RKO (cell line): ENCODE measurements around the gene TPO.
"Not testable (repeated sequence)": the region's sequence is repeated elsewhere in the genome, so short reads cannot be mapped to it uniquely, and the experiment has no call there.

Experiments used
- DNase-seq: peaks from one replicate; pipeline ENCODE4 v3.0.0-alpha.2; 2016; ENCODE audit warnings: low spot score

The TPO gene

DNA sequence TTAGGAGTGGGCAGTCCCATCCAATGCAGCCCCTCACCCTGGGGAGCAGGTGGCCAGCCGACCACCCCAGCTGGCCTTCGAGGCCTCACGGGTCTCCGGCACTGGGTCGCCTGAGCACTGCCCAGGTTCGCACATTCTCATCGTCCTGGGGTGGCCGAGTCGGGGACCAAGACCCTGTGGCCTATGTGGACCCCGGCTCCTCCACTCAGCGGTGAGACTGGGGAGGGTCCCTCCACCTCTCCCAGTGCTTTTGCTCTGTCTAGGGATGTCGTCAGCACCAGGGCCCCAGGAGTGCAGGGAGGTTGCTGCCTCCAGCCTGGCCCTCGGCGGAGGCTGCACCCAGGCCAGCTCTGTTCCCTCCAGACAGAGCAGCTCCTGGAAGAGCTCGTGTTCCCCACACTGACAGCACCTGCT is 89.6 kb downstream of the TPO start:
- DNase-seq, result no peak

- DNase-seq, result no peak
Measured at GRCh38 chr2:1503471-1504310, 90.4 kb downstream of the TPO start.

DNA sequence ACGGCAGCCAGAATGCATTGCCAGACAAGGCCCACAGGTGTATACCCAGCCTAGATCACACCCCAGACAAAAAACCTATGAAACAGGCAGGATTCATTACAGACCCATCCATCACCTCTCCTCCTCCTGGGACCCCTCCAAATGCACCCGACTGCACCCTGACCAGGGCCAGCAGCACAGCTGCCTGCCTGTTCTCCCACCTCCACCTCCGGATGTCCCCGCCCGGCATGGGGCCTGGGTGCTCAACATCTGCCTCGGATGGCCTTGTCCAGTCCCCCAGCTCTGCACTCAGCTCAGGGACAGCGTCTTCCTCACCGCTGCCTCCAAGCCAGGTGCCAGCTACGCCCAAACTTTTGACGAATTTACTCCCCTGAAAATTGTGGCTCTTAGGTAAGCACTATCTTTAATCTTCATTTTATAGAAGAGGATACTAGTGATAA is 91.1 kb downstream of the TPO start:
- DNase-seq, result no peak

DNA sequence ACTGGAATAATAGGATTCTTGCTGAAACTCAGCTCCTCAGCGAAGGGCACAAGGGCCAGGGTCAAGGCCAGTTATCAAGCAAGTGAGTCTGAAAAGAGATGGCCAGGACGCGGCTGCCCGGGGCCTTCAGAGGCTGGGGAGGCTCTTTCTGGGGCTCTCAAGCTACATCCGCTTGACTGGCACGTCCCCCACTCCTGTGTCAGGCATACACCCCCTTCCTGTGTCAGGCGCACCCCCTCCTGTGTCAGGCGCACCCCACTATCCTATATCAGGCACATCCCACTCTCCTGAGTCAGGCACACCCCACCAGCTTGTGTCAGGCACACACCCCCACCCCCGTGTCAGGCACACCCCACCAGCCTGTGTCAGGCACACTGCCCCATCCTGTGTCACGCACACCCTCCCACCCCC is 91.8 kb downstream of the TPO start:
- DNase-seq, result no peak

GRCh38 chr2:1509271-1510065 is 96.2 kb downstream of the TPO start:
- no peak for DNase-seq

- DNase-seq, result no peak
Measured at GRCh38 chr2:1510176-1510575, 96.9 kb downstream of the TPO start.

DNA sequence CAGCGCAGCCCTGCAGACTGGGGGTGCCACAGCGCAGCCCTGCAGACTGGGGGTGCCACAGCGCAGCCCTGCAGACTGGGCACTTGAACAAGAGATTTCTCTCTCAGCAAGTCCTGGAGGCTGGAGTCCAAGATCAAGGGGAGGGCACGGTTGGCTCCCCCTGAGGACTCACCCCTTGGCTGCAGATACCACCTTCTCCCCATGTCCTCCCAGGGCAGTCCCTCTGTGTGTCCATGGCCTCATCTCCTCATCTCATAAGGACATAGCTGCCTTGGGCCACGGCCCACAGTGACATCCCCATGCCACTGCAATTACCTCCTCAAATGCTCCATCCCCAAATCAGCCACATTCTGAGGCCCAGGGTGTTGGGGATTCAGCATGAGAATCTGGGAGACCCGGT is 98.2 kb downstream of the TPO start:
- DNase-seq, result no peak

DNA sequence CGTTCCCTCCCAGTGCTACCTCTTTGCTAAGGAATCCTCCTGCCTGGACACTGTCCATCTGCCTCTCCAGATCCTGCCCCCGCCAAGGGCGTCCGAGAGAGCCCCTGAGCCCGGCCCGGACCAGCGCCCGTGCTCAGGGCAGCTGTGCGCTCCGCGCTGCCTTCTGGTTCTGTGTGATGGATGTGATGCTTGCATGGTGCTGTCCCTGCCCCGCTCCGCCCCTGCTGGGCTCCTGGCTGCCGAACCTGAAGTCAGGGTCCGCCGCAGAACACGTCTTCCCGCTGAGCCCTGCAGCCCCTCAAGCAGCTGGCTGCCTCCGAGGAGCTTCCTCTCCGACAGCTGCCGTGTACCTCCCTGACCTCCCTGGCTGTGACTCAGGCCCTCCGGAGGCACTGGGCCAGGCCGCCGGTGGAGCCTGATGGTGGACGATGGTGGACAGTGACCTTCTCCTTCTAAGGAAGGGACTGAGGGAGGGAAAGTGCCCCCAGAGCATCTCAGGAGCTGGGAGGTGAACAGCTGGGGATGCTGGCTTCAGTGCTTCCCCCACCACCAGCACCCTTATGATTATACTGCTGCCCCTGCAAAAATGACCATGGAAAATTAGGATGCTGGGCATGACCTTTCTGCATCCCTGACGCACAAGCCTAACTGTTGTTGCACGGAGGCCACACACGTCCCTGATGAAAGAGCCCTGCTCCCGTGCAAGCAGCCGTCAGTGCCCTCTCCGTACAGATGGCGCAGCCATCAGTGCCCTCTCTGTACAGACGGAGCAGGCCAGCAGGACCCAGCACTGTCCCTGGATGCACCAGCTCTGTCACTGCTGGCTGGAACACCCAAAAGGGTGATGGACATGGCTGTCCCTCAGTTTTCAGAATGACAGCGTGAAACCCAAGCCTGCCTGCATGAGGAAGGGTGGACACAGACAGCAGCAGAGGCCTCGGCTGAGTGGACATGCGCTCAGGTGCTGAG is 99.3 kb downstream of the TPO start:
- DNase-seq, result no peak

DNA sequence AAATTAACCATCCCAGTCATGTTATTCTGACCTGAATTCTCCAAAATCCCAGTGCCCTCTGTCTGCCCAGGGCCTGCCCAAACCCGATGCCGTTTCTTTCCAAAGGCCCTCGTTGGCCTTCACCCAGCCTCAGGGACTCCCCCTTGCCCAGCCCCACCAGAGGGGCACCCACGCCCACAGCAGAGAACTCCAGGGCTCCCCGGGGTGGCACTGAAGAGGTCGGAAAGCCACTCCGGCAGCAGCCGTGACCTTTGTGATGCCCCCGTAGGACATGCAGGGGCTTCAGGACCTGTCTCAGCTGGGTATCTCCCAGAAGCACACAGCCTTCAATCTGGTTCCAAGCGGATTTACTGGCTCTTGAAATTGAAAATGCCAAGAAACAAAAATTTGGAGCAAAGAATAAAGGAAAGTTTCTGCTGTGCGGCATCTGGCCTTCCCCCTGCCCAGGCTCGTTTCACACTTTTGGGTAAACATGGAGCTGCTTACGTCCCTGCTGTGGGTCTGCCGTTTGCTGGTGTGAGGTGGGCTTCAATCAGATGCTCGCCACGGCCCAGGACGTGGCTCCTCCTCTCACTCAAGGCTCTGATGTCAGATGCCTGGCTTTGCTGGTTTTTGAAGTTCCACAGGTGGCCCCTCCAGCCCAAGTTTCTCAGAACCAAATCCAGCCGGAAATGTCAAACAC is 101.3 kb downstream of the TPO start:
- no peak for DNase-seq

DNA sequence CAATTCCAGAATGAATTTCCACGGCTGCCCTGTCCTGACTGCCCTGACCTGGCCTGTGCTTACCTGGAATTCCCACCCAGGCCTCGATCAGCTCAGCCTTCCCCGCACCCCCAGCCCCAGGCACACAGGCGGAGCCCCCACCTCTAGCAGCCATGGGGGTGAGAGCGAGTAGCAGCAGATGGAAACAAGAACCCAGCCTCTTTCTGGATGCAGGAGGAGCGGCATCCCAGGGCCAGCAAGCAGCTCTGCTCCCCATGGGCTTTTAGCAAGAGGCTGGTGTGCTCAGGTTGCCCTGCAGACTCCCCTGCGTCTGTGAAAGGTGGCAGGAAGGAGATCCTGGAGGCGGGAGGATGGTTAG is 101.8 kb downstream of the TPO start:
- no peak for DNase-seq

- no peak for DNase-seq
Measured at GRCh38 chr2:1515986-1516797, 102.9 kb downstream of the TPO start.

DNA sequence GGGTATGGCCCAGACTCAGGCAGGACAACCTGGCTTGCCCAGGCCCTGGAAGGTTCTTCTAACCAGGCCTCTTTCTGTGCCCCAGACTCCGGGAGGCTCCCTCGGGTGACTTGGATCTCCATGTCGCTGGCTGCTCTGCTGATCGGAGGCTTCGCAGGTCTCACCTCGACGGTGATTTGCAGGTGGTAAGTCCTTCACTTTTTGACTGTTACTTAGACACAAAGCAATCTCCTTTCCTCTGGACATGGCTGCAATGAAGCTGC is 103.5 kb downstream of the TPO start:
- no peak for DNase-seq

DNA sequence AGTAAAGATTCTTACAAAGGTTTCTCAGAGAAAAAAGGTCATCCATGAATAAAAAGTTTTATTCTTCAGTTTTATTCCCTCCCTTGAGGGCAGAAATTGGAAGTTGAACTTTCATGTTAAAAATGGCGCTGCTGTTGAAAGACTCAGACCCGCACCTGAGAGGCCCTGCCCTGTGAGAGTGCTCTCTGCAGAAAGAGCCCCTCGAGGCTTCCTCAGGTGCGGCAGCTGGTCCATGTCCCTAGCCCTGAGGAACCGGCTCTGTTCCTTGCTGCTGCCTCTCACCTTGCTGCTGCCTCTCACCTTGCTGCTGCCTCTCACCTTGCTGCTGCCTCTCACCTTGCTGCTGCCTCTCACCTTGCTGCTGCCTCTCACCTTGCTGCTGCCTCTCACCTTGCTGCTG is 104.0 kb downstream of the TPO start:
- not testable (repeated sequence) for DNase-seq

- no peak for DNase-seq
Measured at GRCh38 chr2:1517786-1518185, 104.5 kb downstream of the TPO start.

DNA sequence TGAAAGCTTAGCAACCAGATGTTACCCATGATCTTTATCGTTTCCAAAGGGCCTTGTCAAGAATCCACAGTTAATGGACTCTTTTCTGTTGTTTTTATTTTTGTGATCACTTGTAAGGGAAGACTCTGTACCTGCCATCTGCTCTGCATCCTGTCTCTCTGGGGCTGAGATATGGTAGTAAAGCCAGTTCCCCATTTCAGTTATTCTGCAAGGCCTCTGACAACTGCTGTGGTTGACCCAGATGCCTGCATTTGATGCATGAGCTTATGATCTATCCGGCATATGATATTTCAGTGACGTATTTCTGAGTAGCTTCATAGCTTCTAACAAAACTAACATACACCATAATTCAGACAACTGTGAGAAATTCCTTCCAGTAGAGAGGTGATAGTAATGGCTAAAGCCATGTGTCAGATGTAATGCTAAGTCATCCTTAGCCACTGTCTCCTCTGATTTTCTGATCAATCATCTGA is 105.1 kb downstream of the TPO start:
- no peak for DNase-seq

GRCh38 chr2:1518867-1519530 is 105.7 kb downstream of the TPO start:
- DNase-seq, result no peak

DNA sequence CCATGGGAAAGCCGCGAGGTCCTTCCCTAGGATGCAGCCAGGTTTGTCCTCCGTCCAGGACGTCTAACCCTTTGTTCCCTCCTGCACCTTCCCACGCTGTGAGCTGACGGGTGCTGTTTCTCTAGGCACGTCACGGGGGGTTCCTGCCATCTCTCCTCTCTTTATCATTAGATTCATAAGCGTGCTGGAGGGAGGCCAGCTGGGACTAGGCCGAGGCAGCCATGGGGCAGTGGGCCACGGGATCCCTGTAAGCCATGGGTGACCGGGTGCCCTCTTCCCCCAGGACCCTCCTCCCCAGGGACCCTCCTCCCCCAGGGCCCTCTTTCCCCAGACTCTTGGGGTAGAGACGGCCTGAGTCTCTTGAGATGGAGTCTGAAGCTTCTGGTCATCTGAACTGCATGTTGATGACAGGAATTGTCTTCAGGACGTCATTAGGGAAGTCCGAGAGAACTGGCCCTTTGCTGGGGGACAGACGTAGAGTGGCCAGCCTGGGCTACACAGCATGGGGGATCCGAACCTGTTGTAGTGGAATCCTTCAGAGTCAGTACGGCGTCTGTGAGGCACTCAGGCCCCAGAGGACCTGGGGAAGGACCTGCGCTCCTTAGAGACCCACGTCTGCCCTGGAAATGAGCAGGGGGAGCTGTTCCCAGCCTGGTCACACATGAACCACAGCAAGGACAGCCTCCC is 108.1 kb downstream of the TPO start:
- DNase-seq, result no peak

DNA sequence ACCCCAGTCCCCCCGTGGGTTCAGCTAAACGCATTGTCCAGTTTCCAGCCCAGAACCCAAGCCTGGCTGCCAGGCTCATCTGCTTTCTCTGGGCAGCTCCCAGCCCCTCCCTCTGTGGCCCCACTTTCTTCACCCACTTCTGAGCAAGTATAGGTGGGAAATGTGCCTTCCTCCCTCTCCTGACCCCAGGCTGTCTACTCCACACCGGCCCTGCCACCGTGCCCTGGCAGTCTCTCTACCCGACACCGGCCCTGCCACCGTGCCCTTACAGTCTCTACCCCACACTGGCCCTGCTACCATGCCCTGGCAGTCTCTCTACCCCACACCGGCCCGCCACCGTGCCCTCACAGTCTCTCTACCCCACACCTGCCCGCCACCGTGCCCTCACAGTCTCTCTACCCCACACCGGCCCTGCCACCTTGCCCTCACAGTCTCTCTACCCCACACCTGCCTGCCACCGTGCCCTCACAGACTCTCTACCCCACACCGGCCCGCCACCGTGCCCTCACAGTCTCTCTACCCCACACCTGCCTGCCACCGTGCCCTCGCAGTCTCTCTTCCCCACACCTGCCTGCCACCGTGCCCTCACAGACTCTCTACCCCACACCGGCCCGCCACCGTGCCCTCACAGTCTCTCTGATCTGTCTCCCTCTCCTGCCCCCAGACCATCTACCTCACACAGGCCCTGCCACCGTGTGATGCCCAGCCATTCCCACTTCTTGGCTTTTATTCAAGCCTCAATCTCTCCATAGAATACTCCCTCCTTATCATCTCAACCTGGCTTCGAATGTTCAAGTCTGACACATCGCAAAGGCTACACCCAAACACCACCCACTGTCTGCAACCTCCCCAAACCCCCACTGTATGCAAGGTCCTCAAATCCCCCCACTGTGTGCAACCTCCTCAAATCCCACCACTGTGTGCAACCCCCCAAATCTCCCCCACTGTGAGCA is 108.9 kb downstream of the TPO start:
- DNase-seq, result no peak
